Ishikawa (cell line): ENCODE measurements around the gene PTPN14.

Experiments
- CREB1 ChIP-seq: IDR thresholded peaks from 2 replicates; pipeline ENCODE4 v1.6.1; 2012; ENCODE audit warnings: low read depth
- TEAD4 ChIP-seq: IDR thresholded peaks from 2 replicates; pipeline ENCODE4 v1.6.1; 2012

GRCh38 chr1:214460304-214460916 lies 91.0 kb downstream of the PTPN14 start:
- TF ChIP-seq CREB1 (no peak), TEAD4 (no peak)
